ENCODE results near the gene TARS3.
"Not testable (repeated sequence)": the region's sequence is repeated elsewhere in the genome, so short reads cannot be mapped to it uniquely, and the experiment has no call there.

TARS3 gene

DNA sequence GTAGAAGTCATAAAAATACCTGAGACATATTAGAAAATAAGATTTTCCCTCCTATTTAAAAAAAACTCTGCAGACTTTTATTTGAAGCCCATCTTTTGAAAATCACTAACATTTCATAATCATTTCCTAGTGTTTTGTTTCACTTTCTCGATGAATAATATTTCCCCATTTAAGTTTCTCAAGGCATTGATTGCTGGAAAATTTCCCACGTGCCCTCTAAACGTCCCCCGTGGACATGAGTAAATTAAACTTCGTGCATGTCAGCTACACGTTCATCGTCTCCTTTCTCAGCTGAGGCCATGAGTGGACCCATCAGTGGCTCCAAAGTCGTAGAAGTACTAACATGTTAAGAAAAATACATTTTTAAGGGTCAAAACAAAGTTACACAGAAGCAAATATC is 70.1 kb downstream of the TARS3 start:
- no peak for DNase-seq (ENCODE audit: low read depth)

DNA sequence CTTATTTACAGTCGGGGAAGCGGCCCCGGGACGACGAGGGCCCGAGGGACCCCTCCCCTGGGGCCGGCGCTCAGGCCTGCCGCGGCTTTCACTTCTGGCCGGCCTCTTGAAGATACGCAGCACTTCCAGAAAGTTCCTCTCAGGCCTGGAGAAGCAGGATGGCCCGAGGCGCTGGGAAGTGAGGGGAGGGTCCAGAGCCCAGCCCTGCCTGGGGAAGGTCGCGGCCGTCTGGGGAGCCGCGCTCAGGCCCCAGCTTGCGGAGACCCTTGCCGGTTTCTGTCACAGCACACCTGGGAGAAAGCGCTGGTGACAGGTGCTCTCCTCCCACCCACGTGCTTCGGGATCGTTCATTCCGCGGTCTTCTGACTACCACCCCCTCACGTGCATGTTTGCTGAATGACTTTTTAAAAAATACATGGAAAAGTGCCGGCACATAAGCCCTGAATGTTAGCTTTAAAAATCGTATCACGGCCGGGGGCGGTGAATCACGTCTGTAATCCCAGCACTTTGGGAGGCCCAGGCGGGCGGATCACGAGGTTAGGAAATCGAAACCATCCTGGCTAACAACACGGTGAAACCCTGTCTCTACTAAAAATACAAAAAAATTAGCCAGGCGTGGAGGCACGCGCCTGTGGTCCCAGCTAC is 71.4 kb downstream of the TARS3 start:
- DNase-seq (ENCODE audit: low read depth) = no peak

DNA sequence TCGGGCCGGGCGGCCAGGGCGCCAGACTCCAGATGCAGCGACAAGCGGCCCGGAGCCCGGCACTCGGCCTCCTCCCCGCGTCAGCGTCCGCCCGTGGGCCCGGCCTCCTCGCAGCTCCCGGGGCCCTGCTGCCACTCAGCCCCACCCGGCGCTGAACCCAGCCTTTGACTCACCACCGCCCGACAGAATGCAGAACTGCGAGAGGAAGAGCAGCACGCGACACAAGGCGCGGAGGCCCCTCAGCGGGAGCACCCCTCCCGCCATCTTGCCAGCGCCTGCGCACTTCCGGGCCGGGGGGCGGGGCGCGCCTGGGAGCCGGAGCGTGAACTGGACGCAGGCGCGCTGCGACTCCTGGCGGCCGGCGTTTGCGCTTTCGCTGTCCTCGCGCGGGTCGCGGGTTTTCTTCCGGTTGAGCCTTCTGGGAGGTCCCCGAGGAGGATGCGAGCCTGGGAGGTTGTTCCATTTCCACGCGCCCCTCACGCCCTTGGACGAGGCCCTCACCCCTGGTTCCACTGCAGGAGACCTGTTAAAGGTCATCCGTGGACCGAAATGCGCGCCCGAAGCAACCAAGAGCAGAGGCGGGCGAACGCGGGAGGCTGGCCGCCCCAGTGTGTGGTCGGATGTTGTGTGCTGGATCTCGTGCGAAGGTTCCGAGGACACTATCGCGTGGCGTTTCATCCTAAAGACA is 72.0 kb downstream of the TARS3 start, which contains the start of gene TM2D3:
TSS of gene TM2D3 (minus strand) at position 284 of the 688 bp plus-strand sequence. CDS start at position 264, 20 bp downstream.
- peak; percentile 91 for DNase-seq (ENCODE audit: low read depth)

DNA sequence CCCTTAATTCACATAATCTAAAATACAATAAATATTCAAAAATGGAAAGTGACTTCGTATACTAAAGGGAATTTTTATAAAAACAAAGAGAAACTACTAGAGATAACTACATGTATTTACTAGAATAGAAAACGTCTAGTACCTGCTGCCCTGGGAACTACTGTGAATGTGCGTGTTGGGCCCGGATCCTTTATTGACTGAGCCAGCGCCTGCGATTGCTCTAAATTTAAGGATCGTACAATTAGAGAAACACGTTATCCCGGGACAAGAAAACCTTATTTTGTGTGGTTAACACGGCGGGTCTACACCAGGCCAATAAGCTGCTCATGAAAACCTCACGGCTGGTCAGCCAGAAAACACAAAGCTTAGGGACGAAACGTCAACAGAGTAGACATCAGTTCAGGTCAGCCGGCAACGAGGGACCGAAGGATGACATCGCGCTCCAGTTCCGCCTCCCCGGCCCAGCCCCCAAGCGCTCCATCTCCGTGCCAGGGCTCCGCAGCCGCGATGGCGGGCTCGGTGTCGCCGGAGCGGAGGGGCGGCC is 72.6 kb downstream of the TARS3 start:
- no peak for DNase-seq (ENCODE audit: low read depth)

DNA sequence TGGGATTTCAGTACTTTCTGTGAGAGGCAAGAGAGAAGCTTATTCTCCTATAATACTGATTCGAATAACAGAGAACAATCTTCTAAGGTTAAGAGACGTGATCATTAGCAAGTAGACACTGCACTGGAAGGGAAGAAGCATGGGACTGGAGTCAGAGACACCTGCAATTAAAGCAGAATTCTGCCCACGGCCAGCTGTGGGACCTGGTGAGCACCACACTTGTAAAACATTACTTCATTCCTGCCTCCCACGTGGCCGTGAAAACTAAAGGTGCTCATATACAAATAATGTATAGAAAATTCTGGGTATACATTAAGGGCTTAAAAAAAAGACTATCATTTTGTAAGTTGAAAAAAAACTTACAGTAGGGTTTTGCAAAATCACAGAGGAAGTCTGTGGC is 74.1 kb downstream of the TARS3 start:
- DNase-seq (ENCODE audit: low read depth) = no peak

DNA sequence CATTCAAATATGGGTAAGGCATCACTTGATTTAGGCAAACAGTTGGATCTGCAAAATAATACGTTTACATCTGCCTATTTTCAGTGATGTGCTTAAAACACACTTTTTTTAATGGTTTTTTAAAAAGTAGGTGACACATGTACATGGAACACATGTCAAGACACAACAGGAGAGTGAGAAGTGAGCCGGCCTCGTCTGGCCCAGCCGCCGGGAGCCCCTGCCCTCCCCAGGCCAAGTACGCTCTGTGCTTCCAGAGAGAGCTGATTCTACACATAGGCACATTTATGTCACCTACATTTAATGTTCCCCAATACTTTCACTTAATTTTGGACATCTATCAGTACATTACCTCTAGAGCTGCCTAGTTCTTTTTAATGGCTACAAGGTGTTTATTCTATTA is 75.9 kb downstream of the TARS3 start:
- DNase-seq (ENCODE audit: low read depth) = no peak

DNA sequence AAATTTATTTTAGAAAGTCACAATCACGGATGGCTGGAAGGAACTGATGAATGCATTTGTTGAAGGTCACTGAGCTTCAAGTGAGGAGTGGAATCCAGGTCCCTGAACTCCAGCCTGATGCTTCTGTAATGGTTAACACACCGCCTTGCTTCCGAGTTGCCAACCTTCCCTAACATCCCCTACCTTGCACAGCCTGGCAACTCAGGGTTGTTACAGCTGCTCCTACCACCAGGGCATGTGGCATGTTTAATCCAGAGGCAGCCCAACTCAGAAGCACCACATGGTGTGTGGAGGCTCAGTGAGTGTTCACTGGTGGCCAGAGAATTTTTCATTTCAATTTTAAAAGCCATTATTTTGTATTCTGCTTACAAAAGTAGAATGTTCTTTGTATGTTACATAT is 77.0 kb downstream of the TARS3 start:
- DNase-seq (ENCODE audit: low read depth) = no peak

DNA sequence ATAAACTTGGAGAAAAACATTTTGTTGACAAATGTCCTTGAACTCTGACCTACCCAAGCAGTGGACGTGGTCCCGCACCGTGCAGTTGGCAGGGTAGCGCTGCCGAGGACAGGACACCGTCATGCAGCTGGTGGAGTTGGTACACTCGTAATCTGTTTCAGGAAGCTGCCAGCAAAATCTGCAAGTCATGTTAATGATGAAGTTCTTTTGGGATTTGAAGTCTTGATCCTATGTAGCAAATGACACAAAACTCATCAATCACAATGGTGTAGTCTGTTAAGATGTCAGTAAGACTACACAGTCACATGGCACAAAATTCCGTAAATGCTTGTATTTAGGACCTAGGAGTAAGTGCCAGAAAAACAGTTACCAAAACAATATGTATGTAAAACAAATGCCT is 77.6 kb downstream of the TARS3 start:
- no peak for DNase-seq (ENCODE audit: low read depth)

DNA sequence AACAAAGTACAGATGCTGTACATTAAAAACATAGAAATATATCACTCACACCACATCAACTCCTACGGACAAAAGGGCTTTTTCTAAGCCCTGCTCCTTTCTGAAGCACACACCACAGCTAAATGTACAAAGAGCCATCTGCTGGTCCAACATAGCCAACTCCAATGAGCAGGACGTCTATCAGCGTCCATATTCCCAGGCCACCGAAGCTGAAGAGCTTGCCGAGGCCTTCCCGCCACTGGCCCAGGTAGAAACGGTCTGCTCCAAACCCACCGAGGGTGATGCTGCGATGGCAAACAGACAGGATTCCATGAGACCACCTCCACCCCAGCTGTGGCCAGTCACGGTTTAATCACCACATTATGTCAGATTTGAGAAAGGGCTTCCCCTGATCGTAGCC is 81.9 kb downstream of the TARS3 start:
- no peak for DNase-seq (ENCODE audit: low read depth)

DNA sequence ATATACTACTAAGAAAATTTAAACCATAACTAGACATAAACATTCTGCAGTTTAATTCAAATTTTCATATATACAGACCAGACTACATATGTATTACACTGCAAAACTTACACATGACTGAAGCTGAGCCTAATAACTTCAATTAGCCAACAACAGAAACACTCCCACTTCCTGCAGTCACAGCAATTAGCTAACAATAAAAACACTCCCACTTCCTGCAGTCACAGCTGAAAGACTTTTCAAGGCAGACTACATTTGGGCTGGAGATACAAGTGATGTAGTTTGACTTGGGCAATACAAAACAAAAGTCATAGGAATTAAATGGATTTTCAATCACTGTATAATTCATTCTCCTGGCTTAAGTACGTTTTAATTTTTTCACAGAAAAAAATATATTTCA is 82.4 kb downstream of the TARS3 start:
- DNase-seq (ENCODE audit: low read depth) = no peak

DNA sequence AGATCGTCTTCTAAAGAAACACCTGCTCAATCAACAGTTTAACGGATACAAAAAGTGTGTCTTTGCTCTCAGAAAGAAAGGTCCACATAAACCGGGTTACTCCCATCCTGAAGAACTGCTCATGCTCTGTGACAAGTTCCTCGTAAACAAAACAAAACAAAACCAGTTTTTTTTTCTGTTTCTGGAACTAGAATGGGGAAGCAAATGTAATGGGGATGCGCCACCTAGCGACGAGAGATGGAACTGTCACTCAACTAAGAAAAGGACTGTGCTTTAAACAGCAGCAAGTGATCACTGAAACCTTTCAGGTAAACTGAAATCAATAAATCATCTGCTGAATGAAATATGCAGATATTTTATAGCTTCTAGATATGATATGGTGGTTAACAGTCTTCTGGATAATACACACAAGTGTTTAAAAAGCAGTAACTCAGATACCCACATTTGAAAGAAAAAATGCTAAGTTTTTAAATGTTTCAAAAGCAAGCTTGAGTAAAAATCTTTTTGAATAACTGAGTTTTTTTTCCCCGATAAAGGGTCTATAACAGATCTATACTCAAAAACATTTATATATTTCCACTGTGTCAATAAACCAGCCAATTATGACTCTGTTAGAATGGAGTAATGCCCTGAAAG is 83.0 kb downstream of the TARS3 start:
- DNase-seq (ENCODE audit: low read depth) = peak; percentile 61

DNA sequence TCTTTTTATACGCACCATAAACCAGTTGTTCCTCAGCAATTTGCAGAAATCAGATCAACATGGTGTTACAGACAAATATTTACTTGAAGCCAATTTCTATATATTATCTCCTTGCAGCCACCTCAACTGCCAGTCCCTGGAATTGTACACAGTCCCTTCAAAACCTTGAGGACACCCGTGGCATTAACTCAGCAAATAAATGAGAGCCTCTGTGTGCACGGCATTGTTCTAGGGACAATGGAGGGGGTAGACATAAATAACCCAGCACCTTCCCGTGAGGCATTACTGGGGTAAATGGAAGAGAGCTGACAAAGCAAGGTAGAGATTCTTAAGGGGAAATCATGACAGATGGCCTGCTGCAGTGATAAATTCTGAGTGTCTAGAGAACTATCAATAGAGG is 84.6 kb downstream of the TARS3 start:
- no peak for DNase-seq (ENCODE audit: low read depth)

DNA sequence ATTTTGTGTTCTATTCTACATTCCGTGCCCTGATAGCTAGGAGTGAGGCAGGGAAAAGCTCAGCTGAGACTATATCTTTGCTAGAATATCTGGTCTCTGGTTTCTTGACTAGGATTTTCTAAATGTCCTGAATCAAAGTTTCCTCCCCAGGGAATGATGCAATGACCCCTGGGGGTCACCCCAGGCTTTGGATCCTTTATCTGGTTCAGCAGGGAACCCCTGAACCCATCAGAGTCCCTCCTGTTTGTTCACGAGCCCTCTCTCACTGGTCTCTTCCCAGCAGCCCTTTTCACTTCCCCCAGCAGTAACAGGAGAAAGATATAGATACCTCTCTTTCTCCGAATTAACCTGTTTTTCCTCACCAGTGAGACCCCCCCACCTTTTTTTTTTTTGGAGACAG is 86.4 kb downstream of the TARS3 start:
- DNase-seq (ENCODE audit: low read depth) = no peak

DNA sequence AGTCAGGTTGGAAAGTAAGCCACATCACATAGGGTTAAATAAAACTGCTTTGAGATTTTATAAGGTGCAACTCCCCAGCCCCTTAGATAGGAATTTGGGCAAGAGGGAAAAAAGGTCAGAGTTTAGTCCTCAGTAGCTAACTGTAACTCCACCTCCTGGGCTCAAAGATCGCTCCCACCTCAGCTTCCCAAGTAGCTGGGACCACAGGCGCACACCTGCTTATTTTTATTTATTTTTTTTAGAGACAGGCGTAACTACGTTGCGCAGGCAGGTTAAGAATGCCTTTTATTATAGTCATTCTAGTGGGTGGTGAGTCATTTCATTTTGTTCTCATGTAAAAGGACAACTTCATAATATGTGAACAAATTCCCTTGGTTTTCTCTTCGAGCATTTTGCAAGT is 86.8 kb downstream of the TARS3 start:
- no peak for DNase-seq (ENCODE audit: low read depth)

DNA sequence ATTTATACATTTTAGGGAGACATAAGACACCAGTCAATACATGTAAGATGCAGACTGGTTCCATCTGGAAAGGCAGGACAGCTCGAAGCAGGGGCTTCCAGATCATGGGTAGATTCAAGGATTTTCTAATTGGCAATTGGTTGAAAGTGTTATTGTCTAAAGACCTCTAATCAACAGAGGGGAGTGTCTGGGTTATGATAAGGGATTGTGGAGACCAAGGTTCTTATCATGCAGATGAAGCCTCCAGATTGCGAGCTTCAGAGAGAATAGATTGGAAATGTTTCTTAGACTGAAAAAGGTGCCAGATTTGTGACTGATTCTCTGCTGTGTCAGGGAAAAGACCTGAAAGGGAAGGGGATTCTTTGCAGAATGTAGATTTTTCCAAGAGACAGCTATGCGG is 87.2 kb downstream of the TARS3 start:
- no peak for DNase-seq (ENCODE audit: low read depth)

DNA sequence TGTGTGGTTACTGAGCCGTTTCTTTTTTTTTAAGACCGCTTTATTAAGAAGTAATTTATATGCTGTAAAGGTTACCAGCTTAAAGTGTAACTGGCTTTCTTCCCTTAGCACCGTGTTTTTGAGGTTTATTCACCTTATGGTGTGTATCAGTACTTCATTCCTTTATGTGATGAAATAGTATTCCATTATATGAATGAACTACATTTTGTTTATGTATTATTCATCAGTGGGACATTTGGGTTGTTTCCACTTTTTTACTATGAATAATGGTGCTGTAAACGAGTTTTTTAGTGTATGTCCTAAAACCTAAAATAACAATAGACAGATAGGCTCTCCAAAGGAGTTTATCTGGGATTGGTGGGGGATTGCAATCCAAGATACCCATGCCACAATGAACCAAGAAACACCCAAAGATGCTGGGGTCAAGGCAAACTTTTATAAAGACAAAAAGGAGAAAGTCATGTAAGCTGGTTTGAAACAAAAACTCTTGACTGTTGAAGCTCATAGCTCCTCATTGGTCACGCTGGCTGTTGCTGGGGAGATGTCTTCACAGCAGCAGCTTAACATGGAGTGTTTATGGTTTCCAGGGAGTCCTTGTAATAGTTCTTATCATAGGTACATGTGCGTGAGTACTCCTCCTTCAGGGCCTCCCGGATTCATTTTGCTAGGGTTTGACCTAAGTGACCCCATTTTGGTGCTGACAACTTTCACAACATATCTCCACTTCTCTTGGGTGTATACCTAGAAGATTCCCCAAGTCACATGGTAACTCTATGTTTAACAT is 88.1 kb downstream of the TARS3 start:
- DNase-seq (ENCODE audit: low read depth) = no peak

DNA sequence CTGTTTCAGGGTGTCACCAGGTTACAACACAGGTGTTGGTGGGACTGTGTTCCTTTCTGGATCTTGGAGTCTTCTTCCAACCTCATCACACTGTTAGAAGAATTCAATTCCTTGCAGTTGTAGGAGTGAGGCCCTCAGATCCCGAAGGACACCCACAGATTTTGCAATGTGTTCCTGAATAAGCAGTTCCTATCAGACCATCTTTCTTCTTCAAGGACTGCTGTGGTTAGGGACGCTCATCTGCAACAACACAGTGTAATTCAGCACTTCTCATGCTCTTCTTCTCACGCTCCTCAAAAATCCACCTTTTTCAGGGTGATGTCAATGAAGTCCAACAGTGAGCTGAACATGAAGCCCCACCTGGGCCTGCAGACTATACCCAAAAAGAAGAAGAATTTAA is 90.9 kb downstream of the TARS3 start:
- DNase-seq (ENCODE audit: low read depth) = no peak

DNA sequence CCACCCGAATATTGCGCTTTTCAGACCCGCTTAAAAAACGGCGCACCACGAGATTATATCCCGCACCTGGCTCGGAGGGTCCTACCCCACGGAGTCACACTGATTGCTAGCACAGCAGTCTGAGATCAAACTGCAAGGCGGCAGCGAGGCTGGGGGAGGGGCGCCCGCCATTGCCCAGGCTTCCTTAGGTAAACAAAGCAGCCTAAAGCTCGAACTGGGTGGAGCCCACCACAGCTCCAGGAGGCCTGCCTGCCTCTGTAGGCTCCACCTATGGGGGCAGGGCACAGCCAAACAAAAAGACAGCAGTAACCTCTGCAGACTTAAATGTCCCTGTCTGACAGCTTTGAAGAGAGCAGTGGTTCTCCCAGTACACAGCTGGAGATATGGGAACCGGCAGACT is 97.5 kb downstream of the TARS3 start:
- DNase-seq (ENCODE audit: low read depth) = not testable (repeated sequence)

DNA sequence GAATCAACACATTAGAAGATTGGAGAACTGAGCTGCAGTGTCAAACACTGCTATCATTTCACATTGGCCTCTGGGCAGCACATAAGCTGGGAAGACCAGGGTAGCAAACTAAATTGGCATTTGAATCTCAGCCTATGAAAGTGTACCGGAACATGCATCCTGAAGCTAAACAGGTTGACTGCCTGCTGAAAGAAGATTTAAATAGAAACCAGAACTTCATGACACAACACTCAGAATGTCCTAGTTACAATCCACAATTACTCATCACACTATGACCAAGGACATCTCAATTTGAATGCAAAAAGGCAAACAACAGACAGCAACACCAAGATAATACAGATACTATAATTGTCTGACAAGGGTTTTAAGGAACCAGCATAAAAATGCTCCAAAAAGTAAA is 98.3 kb downstream of the TARS3 start:
- DNase-seq (ENCODE audit: low read depth) = no peak

DNA sequence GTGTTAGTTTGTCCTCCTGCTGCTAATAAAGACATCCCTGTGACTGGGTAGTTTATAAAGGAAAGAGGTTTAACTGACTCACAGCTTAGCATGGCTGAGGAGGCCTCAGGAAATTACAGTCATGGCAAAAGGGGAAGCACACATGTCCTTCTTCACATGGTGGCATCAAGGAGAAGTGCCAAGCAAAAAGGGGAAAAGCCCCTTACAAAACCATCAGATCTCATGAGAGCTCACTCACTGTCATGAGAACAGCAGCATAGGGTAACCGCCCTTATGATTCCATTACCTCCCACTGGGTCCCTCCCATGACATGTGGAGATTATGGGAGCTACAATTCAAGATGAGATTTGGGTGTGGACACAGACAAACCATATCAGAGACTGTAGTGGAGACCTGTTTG is 99.1 kb downstream of the TARS3 start:
- no peak for DNase-seq (ENCODE audit: low read depth)

DNA sequence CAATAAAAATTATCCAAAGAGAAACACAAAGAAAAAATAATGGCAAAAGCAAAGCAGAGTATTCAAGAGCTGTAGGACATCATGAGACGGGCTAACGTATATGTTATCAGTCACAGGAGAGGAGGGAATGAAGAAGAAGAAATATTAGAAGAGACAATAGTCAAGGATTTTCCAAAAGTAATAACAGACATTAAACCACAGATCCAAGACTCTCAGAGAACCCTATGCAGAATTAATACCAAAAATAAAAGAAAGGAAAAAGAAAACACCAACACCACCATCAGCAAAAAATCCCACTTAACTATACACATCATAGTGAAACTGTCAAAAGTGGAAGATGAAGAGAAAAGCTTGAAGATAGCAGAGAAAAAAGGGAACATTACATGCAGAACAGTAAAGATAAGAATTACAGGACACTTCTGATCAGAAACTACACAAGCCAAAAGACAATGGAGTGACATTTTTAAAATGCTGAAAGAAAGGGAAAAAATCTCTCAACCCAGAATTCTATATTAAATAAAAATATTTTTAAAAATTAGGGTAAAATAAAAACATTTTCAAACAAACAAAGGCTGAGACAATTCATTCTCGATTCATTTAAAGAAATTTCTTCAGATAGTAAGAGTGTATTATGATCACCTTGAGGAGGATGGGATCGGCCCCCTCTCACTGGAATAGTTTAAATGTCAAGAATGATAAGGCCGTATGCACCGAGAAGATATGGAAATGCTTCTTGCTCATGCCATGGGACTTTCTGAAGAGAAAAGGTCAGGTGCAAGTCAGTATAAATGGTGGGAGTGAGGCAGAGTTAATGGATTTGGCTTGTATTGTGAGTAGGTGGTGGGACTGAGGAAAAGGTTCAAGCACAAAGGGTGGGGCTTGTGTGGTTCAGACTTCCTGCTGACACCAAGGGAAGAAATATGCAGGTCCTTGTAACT is 100.6 kb downstream of the TARS3 start:
- DNase-seq (ENCODE audit: low read depth) = no peak

Data from stimulated activated CD8-positive, alpha-beta memory T cell treated with anti-CD3 and anti-CD28 coated beads, Interleukin-12 subunit alpha, Interleukin-12 subunit beta, amount 100 ng/mL, for 1 hour (primary cell).